8988T (cell line): ENCODE results near the gene AKIRIN1.
"Not testable (repeated sequence)": the region's sequence is repeated elsewhere in the genome, so short reads cannot be mapped to it uniquely, and the experiment has no call there.

Experiments used
- DNase-seq: peaks from one replicate; pipeline ENCODE4 v3.0.0; 2011

Gene AKIRIN1

GRCh38 chr1:38997034-38997900, 6.2 kb downstream of the AKIRIN1 start:
- no peak for DNase-seq

- no peak for DNase-seq
These were observed 6.8 kb downstream of the AKIRIN1 start for GRCh38 chr1:38997901-38998190.

- no peak for DNase-seq
These were observed 10.7 kb downstream of the AKIRIN1 start for GRCh38 chr1:39001516-39002421.

GRCh38 chr1:39003281-39003680, 12.2 kb downstream of the AKIRIN1 start:
- no peak for DNase-seq

- DNase-seq, result no peak
These were observed 12.7 kb downstream of the AKIRIN1 start for GRCh38 chr1:39003794-39004193.

- DNase-seq, result no peak
These were observed 15.2 kb downstream of the AKIRIN1 start for GRCh38 chr1:39006287-39006686.

- no peak for DNase-seq
These were observed 15.9 kb downstream of the AKIRIN1 start for GRCh38 chr1:39006726-39007645.

GRCh38 chr1:39014956-39015355, 23.9 kb downstream of the AKIRIN1 start:
- DNase-seq, result not testable (repeated sequence)

- DNase-seq, result no peak
These were observed 25.6 kb downstream of the AKIRIN1 start for GRCh38 chr1:39016604-39017171.

GRCh38 chr1:39017266-39017665, 26.2 kb downstream of the AKIRIN1 start:
- no peak for DNase-seq

GRCh38 chr1:39020494-39020893, 29.4 kb downstream of the AKIRIN1 start:
- not testable (repeated sequence) for DNase-seq

- DNase-seq, result no peak
These were observed 30.4 kb downstream of the AKIRIN1 start for GRCh38 chr1:39021426-39021825.

- DNase-seq, result no peak
These were observed 32.1 kb downstream of the AKIRIN1 start for GRCh38 chr1:39023140-39023539.

- DNase-seq, result peak; percentile 34
These were observed 35.2 kb downstream of the AKIRIN1 start, which contains the start of gene NDUFS5 for GRCh38 chr1:39026051-39026865. Gene NDUFS5, plus strand, starts transcription at chr1:39026350. Its CDS starts 2,375 bp downstream, at chr1:39028725.

- no peak for DNase-seq
These were observed 35.9 kb downstream of the AKIRIN1 start for GRCh38 chr1:39026866-39027507.

GRCh38 chr1:39034114-39034654, 43.1 kb downstream of the AKIRIN1 start:
- no peak for DNase-seq

GRCh38 chr1:39036678-39037077, 45.6 kb downstream of the AKIRIN1 start:
- no peak for DNase-seq

- DNase-seq, result no peak
These were observed 52.4 kb downstream of the AKIRIN1 start for GRCh38 chr1:39043513-39043912.

GRCh38 chr1:39044762-39045161, 53.7 kb downstream of the AKIRIN1 start:
- no peak for DNase-seq

GRCh38 chr1:39045231-39045630, 54.2 kb downstream of the AKIRIN1 start:
- DNase-seq, result no peak
